Stomach (tissue), 4 donors: ENCODE measurements around the gene TAS1R1.

ENCODE experiments used
- CTCF ChIP-seq, 7 experiments: fragments of 450-650 bp in 4 of 7; fragments of 200-600 bp in 3 of 7; sonication (generic) in 3 of 7; IDR thresholded peaks; one replicate each; pipeline ENCODE4 v1.5.1; 2016 to 2019; ENCODE audit warnings: antibody characterized with exemption in 7 of 7, control low read depth in 2 of 7, mild to moderate bottlenecking in 1 of 7
- EP300 ChIP-seq: sonication (generic); formaldehyde crosslinking; IDR thresholded peaks from one replicate; pipeline ENCODE4 v1.6.1; 2017; ENCODE audit warnings: antibody characterized with exemption
- POLR2A ChIP-seq, 4 donors: fragments of 450-650 bp; IDR thresholded peaks; one replicate each; pipeline ENCODE4 v1.6.1; 2016; ENCODE audit warnings: antibody characterized with exemption in 4 of 4, control low read depth in 2 of 4, mild to moderate bottlenecking in 1 of 4, moderate library complexity in 1 of 4
- POLR2AphosphoS5 ChIP-seq, 3 donors: sonication (generic); formaldehyde crosslinking; IDR thresholded peaks; one replicate each; pipeline ENCODE4 v1.6.1; 2016; ENCODE audit warnings: antibody characterized with exemption in 3 of 3

- TF ChIP-seq CTCF (IDR thresholded peaks at IDR 0.05) (no peak), POLR2A (IDR thresholded peaks at IDR 0.05) (peak in 1 of 4 donors; percentile 23), POLR2AphosphoS5 (IDR thresholded peaks at IDR 0.05) (peak; percentile 64 to 95 (median 92)), EP300 (no peak)
Observed at GRCh38 chr1:6602669-6603237, 47.6 kb downstream of the TAS1R1 start, which contains the start of gene KLHL21.
